DMS153 (cell line): ENCODE results near the gene DNAH10.

ENCODE experiments used
- DNase-seq: peaks from one replicate; lab custom pipeline; 2025; lab: John Stamatoyannopoulos, UW

The DNAH10 gene

GRCh38 chr12:123888989-123889388 lies 126.9 kb downstream of the DNAH10 start:
- DNase-seq = no peak

GRCh38 chr12:123889848-123890535 lies 127.9 kb downstream of the DNAH10 start:
- DNase-seq = no peak

- DNase-seq = no peak
Measured at GRCh38 chr12:123890536-123890902, 128.4 kb downstream of the DNAH10 start.

- no peak for DNase-seq
Measured at GRCh38 chr12:123891011-123891410, 128.9 kb downstream of the DNAH10 start.

GRCh38 chr12:123891516-123892179 lies 129.5 kb downstream of the DNAH10 start:
- DNase-seq = no peak

GRCh38 chr12:123892180-123892559 lies 130.1 kb downstream of the DNAH10 start:
- DNase-seq = no peak

GRCh38 chr12:123892853-123893252 lies 130.8 kb downstream of the DNAH10 start:
- no peak for DNase-seq

GRCh38 chr12:123893276-123893675 lies 131.2 kb downstream of the DNAH10 start:
- DNase-seq = no peak

- no peak for DNase-seq
Measured at GRCh38 chr12:123894823-123895345, 132.8 kb downstream of the DNAH10 start.

- no peak for DNase-seq
Measured at GRCh38 chr12:123895451-123895850, 133.3 kb downstream of the DNAH10 start.

GRCh38 chr12:123896767-123897166 lies 134.7 kb downstream of the DNAH10 start:
- DNase-seq = no peak

- DNase-seq = no peak
Measured at GRCh38 chr12:123897221-123897620, 135.1 kb downstream of the DNAH10 start.

GRCh38 chr12:123898673-123899072 lies 136.6 kb downstream of the DNAH10 start:
- no peak for DNase-seq

GRCh38 chr12:123899368-123899767 lies 137.3 kb downstream of the DNAH10 start:
- no peak for DNase-seq

GRCh38 chr12:123900871-123901376 lies 138.8 kb downstream of the DNAH10 start:
- DNase-seq = no peak

- no peak for DNase-seq
Measured at GRCh38 chr12:123902821-123903220, 140.7 kb downstream of the DNAH10 start.

GRCh38 chr12:123903301-123904065 lies 141.4 kb downstream of the DNAH10 start:
- no peak for DNase-seq

- no peak for DNase-seq
Measured at GRCh38 chr12:123905319-123905925, 143.3 kb downstream of the DNAH10 start.

- no peak for DNase-seq
Measured at GRCh38 chr12:123906711-123907420, 144.8 kb downstream of the DNAH10 start.

- no peak for DNase-seq
Measured at GRCh38 chr12:123907726-123908476, 145.8 kb downstream of the DNAH10 start.
